Nephron progenitor cell (in vitro differentiated cells): ENCODE measurements around the gene ZPR1.

Experiments used
- DNase-seq: peaks from one replicate; pipeline ENCODE4 v3.0.0; 2021
- H3K27ac Mint-ChIP-seq: 2 replicates; pipeline ENCODE4 v1.8.0; 2021; ENCODE audit warnings: mild to moderate bottlenecking, moderate library complexity, mixed read lengths
- H3K27me3 Mint-ChIP-seq: 2 replicates; pipeline ENCODE4 v1.8.0; 2021; ENCODE audit warnings: mild to moderate bottlenecking, low read depth, mixed read lengths; ENCODE audit not compliant: poor library complexity
- H3K36me3 Mint-ChIP-seq: 2 replicates; pipeline ENCODE4 v1.8.0; 2021; ENCODE audit warnings: low read depth, mixed read lengths
- H3K4me1 Mint-ChIP-seq: 2 replicates; pipeline ENCODE4 v1.8.0; 2021; ENCODE audit warnings: mixed read lengths
- H3K4me3 Mint-ChIP-seq: 2 replicates; pipeline ENCODE4 v1.8.0; 2021; ENCODE audit warnings: mild to moderate bottlenecking, moderate library complexity, mixed read lengths
- H3K9me3 Mint-ChIP-seq: 2 replicates; pipeline ENCODE4 v1.8.0; 2021; ENCODE audit warnings: mild to moderate bottlenecking, moderate library complexity, mixed read lengths
- CTCF ChIP-seq: fragments of 200-600 bp; sonication (generic); IDR thresholded peaks from 2 replicates; pipeline ENCODE4 v1.5.0; 2021; ENCODE audit warnings: antibody characterized with exemption

The ZPR1 gene

GRCh38 chr11:116792144-116792868 lies 4.5 kb upstream of the ZPR1 start:
- peaks cover 24% of the 10 kb centered on the region for H3K4me1 Mint-ChIP-seq
- H3K4me3 Mint-ChIP-seq, result no peak overlapping the region
- H3K27ac Mint-ChIP-seq, result no peak overlapping the region
- H3K27me3 Mint-ChIP-seq, result peaks cover 31% of the 10 kb centered on the region
- H3K36me3 Mint-ChIP-seq, result no peaks in the 10 kb centered on the region
- H3K9me3 Mint-ChIP-seq, result no peaks in the 10 kb centered on the region
- no peak for TF ChIP-seq CTCF
- no peak for DNase-seq

DNA sequence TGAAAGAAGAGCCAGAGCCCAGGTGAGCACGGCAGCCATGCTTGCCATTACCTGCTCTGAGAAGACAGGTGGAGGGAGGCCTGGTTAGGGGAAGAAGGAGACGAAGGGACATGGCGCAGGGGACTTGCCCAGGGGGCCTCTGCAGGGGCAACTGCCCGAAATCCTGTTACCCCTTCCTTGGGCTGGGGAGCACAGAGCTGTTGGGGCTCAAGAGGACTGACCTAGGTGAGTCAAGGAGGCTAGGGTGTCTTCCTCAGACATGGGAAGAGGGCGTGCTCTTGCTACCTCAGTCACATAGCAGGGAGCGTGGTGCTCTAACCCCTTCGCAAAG lies 4.0 kb upstream of the ZPR1 start, which contains the start of gene APOA5:
Gene APOA5 (minus strand): TSS at position 67 of the 331 bp plus-strand sequence. CDS start 19 bp downstream, at position 48.
- Mint-ChIP-seq H3K4me3 (peak within 1 kb of the TSS; percentile 39), H3K27ac (no peak within 1 kb of the TSS), H3K4me1 (peaks cover 29% of the 10 kb centered on the region)

DNA sequence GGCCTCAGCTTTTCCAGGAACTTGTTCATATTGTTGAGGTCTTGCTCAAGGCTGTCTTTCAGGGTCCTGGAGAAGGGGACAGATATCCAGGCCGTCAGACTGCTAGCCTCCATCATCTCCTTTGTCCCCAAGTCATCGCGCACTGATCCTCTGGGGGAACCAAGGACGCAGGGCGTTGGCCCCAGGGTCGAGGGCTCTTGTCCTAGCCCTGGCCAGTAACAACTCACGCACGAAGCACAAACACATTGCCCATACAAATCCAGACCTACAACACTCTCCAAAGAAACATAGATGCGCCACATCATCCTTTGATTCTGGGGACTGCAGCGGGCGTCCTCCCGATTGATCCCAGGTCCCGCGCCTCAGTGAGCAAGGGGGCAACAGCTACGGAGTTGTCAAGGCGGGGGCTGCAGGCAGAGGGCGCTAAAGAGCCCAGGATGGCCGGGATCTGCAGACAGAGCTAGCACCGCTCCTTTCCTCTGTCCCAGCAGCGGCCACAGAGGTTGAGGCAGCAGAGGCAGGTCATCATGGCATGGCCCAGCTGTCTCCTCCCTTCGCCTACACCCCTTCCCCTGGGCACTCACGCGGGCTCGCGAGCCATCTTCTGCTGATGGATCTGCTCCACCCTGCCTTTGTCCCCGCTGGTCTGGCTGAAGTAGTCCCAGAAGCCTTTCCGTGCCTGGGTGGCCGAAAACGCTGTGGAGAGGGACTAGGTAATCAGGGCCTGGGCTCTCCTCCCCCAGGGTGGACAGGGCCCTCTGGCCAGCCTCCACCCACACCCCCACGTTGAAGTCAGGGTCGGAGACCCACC lies 3.4 kb upstream of the ZPR1 start:
- Mint-ChIP-seq H3K4me3 (peak overlapping the region; percentile 39), H3K27me3 (peaks cover 27% of the 10 kb centered on the region), H3K36me3 (peaks cover 3% of the 10 kb centered on the region), H3K27ac (no peak overlapping the region), H3K4me1 (peaks cover 35% of the 10 kb centered on the region), H3K9me3 (no peaks in the 10 kb centered on the region)
- peak; percentile 89 for TF ChIP-seq CTCF
- peak; percentile 92 for DNase-seq

More for the DNA sequence above, 4.0 kb upstream of the ZPR1 start, which contains the start of gene APOA5:
- Mint-ChIP-seq H3K27me3 (peaks cover 31% of the 10 kb centered on the region), H3K9me3 (no peaks in the 10 kb centered on the region), H3K36me3 (no peaks in the 10 kb centered on the region)
- TF ChIP-seq CTCF, result no peak
- no peak for DNase-seq

DNA sequence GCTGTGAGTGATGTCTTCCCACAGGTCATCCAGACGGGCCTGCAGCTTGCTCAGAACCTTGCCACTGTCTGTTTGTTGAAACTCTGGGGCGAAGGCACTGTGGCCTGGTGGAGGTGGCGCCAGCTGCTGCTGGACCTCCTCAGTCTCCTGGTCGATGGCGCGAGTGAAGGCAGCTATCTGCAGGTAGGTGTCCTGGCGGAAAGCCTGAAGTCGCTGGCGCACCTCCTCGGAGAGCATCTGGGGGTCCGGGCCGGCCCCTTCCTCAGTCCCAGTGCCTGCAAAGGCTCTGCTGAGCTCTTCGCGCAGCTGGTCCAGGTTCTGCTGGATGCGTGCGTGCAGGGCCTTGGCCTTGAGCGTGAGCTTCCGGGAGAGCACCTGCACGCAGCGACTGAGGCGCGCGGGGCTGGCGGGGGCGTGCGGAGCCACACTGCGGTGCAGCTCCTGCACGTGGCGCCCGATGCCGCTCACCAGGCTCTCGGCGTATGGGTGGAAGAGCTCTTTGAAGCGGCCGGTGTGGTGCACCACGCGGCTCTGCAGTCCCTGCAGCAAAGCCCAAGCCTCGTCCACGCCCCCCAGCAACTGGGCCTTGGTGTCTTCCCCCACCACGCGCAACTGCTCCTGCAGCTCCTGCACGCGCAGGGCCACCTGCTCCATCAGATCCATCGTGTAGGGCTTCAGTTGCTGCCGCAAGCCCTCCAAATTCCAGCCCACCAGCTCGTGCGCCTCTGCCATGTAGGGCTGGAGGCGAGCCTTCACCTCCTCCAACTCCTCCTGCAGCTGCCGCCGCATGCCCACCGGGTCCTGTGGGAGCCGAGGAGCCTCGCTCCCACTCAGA lies 2.6 kb upstream of the ZPR1 start:
- H3K9me3 Mint-ChIP-seq, result no peaks in the 10 kb centered on the region
- no peak for DNase-seq
- TF ChIP-seq CTCF, result no peak
- peaks cover 11% of the 10 kb centered on the region for H3K36me3 Mint-ChIP-seq
- peak overlapping the region; percentile 25 for H3K4me3 Mint-ChIP-seq
- H3K27me3 Mint-ChIP-seq, result peaks cover 27% of the 10 kb centered on the region
- H3K27ac Mint-ChIP-seq, result no peak overlapping the region
- H3K4me1 Mint-ChIP-seq, result peaks cover 36% of the 10 kb centered on the region

DNA sequence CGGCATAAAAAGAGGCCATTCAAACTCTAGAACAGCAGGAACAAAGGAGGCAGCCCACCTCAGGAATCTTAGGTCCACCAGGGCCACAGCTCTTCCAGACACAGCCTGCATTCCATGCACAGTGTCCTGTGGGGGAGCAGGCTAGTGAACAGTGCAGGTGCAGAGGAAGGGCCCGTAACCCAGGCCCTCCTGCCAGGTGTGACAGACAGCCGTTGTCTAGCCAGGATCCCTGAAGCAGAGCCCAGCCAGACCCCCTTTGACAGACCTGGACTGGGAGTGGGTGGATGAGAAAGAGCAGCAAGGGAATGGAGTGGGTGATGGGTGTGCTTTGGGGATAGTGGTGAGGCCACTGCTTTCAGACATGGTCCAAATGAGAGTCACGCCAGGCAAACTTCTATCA lies 1.2 kb upstream of the ZPR1 start:
- Mint-ChIP-seq H3K27ac (no peak overlapping the region), H3K9me3 (no peaks in the 10 kb centered on the region), H3K36me3 (peaks cover 25% of the 10 kb centered on the region), H3K4me1 (peaks cover 36% of the 10 kb centered on the region), H3K4me3 (peak overlapping the region; percentile 95), H3K27me3 (peaks cover 25% of the 10 kb centered on the region)
- no peak for TF ChIP-seq CTCF
- no peak for DNase-seq
